GM23338 (cell line): Measurements from ENCODE around the gene SLCO3A1. TPM values are rescaled to one million over a fixed set of nuclear protein-coding genes. Genes with fewer than 3 reads are reported as not detected.

Source experiments
- ATAC-seq: fragments of 200-7000 bp; cut with Tn5 transposase; 3 replicates; pipeline ENCODE4 v1.9.1; 2020
- DNase-seq: peaks from one replicate; pipeline ENCODE4 v3.0.0-alpha.2; 2015; ENCODE audit warnings: low spot score
- H2AFZ ChIP-seq: fragments of 200-600 bp; sonication (generic); 2 replicates; pipeline ENCODE4 v1.8.0; 2016; ENCODE audit warnings: antibody characterized with exemption, mild to moderate bottlenecking, moderate library complexity
- H3F3A ChIP-seq: fragments of 200-600 bp; sonication (generic); replicated peaks from 2 replicates; pipeline ENCODE4 v1.8.0; 2017; ENCODE audit warnings: antibody characterized with exemption, mixed run types, low read depth
- H3K27ac ChIP-seq: fragments of 200-600 bp; sonication (generic); 2 replicates; pipeline ENCODE4 v1.6.1; 2016; ENCODE audit warnings: low read depth
- H3K27me3 ChIP-seq: fragments of 200-600 bp; sonication (generic); 2 replicates; pipeline ENCODE4 v1.8.0; 2016; ENCODE audit warnings: mild to moderate bottlenecking, mixed run types, moderate library complexity; ENCODE audit not compliant: insufficient read depth
- H3K36me3 ChIP-seq: fragments of 200-600 bp; sonication (generic); 2 replicates; pipeline ENCODE4 v1.8.0; 2016; ENCODE audit warnings: mild to moderate bottlenecking; ENCODE audit not compliant: insufficient read depth
- H3K4me1 ChIP-seq: fragments of 200-600 bp; sonication (generic); 2 replicates; pipeline ENCODE4 v1.8.0; 2016; ENCODE audit warnings: mild to moderate bottlenecking, moderate library complexity; ENCODE audit not compliant: insufficient read depth
- H3K4me2 ChIP-seq: fragments of 200-600 bp; sonication (generic); 2 replicates; pipeline ENCODE4 v1.7.1; 2017; ENCODE audit warnings: mixed run types
- H3K4me3 ChIP-seq: fragments of 200-600 bp; sonication (generic); 2 replicates; pipeline ENCODE4 v1.6.1; 2016; ENCODE audit warnings: mixed run types
- H3K79me2 ChIP-seq: fragments of 200-600 bp; sonication (generic); replicated peaks from 2 replicates; pipeline ENCODE4 v1.8.0; 2017; ENCODE audit warnings: mild to moderate bottlenecking; ENCODE audit not compliant: insufficient read depth
- H3K9me2 ChIP-seq: fragments of 200-600 bp; sonication (generic); 2 replicates; pipeline ENCODE4 v1.8.0; 2017; ENCODE audit not compliant: insufficient read depth
- H4K20me1 ChIP-seq: fragments of 200-600 bp; sonication (generic); replicated peaks from 2 replicates; pipeline ENCODE4 v1.8.0; 2017; ENCODE audit warnings: mild to moderate bottlenecking; ENCODE audit not compliant: insufficient read depth
- H3K27ac Mint-ChIP-seq: 2 replicates; pipeline ENCODE4 v1.8.0; 2020; ENCODE audit warnings: inconsistent platforms, mild to moderate bottlenecking, moderate library complexity, mixed read lengths
- H3K27me3 Mint-ChIP-seq: 3 replicates; pipeline ENCODE4 v1.8.0; 2022; ENCODE audit warnings: low read depth, mild to moderate bottlenecking, moderate library complexity, mixed read lengths, inconsistent platforms; ENCODE audit not compliant: insufficient read depth, poor library complexity
- H3K36me3 Mint-ChIP-seq: 3 replicates; pipeline ENCODE4 v1.8.0; 2021; ENCODE audit warnings: low read depth, mild to moderate bottlenecking, inconsistent platforms, moderate library complexity, mixed read lengths
- H3K4me1 Mint-ChIP-seq: 3 replicates; pipeline ENCODE4 v1.8.0; 2020; ENCODE audit warnings: mild to moderate bottlenecking, inconsistent platforms, mixed read lengths
- H3K4me3 Mint-ChIP-seq: 3 replicates; pipeline ENCODE4 v1.8.0; 2021; ENCODE audit warnings: moderate library complexity, mild to moderate bottlenecking, inconsistent platforms, mixed read lengths
- H3K9me3 Mint-ChIP-seq: 3 replicates; pipeline ENCODE4 v1.8.0; 2020; ENCODE audit warnings: moderate library complexity, mild to moderate bottlenecking, inconsistent platforms, mixed read lengths
- POLR2AphosphoS5 ChIP-seq: IDR thresholded peaks from 2 replicates; pipeline ENCODE4 v1.6.1; 2016; ENCODE audit warnings: antibody characterized with exemption, low read depth
- ZNF462 ChIP-seq: fragments of 250-450 bp; sonication (Bioruptor Pico); IDR thresholded peaks from 2 replicates; pipeline ENCODE4 v1.5.0; 2020; ENCODE audit warnings: mild to moderate bottlenecking, moderate library complexity
- polyA plus RNA-seq: library from polyadenylated mRNA; unstranded; fragments of >200 nt; fragmentation: Nextera tagmentation; extraction: Ambion mirVana; gene quantifications from 2 replicates; pipeline ENCODE4 v1.2.1, GENCODE V29; 2016
- total RNA-seq: library from RNA; depleted of rRNA; stranded (reverse); fragments of >200 nt; shearing (Covaris generic); gene quantifications from 2 replicates; pipeline ENCODE4 v1.2.3, GENCODE V29; 2014
- TF ChIP-seq, protein P1 (sequence below), 2 experiments: fragments of 200-600 bp in 1 of 2; sonication (generic) in 1 of 2; conservative IDR thresholded peaks; 2 replicates each; pipeline versions ENCODE4 v1.5.1 to v1.6.1; 2016 to 2017; ENCODE audit warnings: antibody characterized with exemption in 2 of 2, low read depth in 2 of 2, mild to moderate bottlenecking in 2 of 2, moderate library complexity in 1 of 2

Gene SLCO3A1
- total and polyA plus RNA-seq, 2 experiments from 2014 or later, result 7.3 to 9.4 TPM

- H3K79me2 ChIP-seq, result no peaks in the 10 kb centered on the region
- 0 out of 2 replicates have a peak overlapping the region, but pooled peaks have one; percentile 26 for H3K27ac ChIP-seq
- TF ChIP-seq, protein P1, sequence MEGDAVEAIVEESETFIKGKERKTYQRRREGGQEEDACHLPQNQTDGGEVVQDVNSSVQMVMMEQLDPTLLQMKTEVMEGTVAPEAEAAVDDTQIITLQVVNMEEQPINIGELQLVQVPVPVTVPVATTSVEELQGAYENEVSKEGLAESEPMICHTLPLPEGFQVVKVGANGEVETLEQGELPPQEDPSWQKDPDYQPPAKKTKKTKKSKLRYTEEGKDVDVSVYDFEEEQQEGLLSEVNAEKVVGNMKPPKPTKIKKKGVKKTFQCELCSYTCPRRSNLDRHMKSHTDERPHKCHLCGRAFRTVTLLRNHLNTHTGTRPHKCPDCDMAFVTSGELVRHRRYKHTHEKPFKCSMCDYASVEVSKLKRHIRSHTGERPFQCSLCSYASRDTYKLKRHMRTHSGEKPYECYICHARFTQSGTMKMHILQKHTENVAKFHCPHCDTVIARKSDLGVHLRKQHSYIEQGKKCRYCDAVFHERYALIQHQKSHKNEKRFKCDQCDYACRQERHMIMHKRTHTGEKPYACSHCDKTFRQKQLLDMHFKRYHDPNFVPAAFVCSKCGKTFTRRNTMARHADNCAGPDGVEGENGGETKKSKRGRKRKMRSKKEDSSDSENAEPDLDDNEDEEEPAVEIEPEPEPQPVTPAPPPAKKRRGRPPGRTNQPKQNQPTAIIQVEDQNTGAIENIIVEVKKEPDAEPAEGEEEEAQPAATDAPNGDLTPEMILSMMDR (conservative IDR thresholded peaks at IDR 0.05; ENCODE audit: low read depth in 2 of 2), result peak in 1 of 2 experiments; percentile 28; a peak in 1 of 4 replicates
- no peak for TF ChIP-seq POLR2AphosphoS5
- peak; percentile 24; the same call in 1 of the 2 replicates for TF ChIP-seq ZNF462 (CRISPR knock-in tag)
- peaks cover 2% of the 10 kb centered on the region; the same call in 1 of the 3 replicates for H3K36me3 Mint-ChIP-seq
- no peaks in the 10 kb centered on the region for H4K20me1 ChIP-seq
- H3K4me1 Mint-ChIP-seq, result peaks cover 25% of the 10 kb centered on the region
- peak; percentile 42 for DNase-seq
- H3K36me3 ChIP-seq, result no peaks in the 10 kb centered on the region
- H3K4me3 ChIP-seq, result no peak overlapping the region
- no peaks in the 10 kb centered on the region for H3F3A ChIP-seq
- peak overlapping the region; percentile 44 for H3K4me2 ChIP-seq
- H3K4me1 ChIP-seq, result peaks cover 22% of the 10 kb centered on the region; the same call in 1 of the 2 replicates
- peak overlapping the region; percentile 69; the same call in 1 of the 2 replicates for H3K27ac Mint-ChIP-seq
- ATAC-seq, result peak; percentile 53
- H3K9me3 Mint-ChIP-seq, result peaks cover 6% of the 10 kb centered on the region; the same call in 1 of the 3 replicates
- no peaks in the 10 kb centered on the region for H3K27me3 ChIP-seq
- no peak overlapping the region for H3K4me3 Mint-ChIP-seq
- H2AFZ ChIP-seq, result no peak overlapping the region
- no peaks in the 10 kb centered on the region; the same call in 1 of the 2 replicates for H3K9me2 ChIP-seq
- peaks cover 5% of the 10 kb centered on the region for H3K27me3 Mint-ChIP-seq
These were observed 13.6 kb upstream of the SLCO3A1 start for GRCh38 chr15:91839867-91840266.
